B cell (primary cell): Measurements from ENCODE around the gene VSIG2.

Source experiments
- CTCF ChIP-seq: fragments of 200-600 bp; IDR thresholded peaks from one replicate; pipeline ENCODE4 v1.8.0; 2022; ENCODE audit warnings: antibody characterized with exemption, mild to moderate bottlenecking
- EZH2 ChIP-seq: IDR thresholded peaks from 2 replicates; pipeline ENCODE4 v1.6.1; 2012; ENCODE audit warnings: borderline replicate concordance, low read depth, mild to moderate bottlenecking, moderate library complexity, low read length; ENCODE audit not compliant: insufficient read depth, poor library complexity, severe bottlenecking

GRCh38 chr11:124745835-124746620 is 6.0 kb downstream of the VSIG2 start:
- TF ChIP-seq CTCF: no peak
- no peak for TF ChIP-seq EZH2
